GM11168 (cell line): ENCODE measurements around the gene RNF44.

ENCODE experiments used
- in situ Hi-C: fragments of 300-500 bp; cut with MboI; formaldehyde crosslinking; loops from one replicate; pipeline ENCODE4 v1.12.0; 2022; ENCODE audit warnings: low sequenced_read_pairs; ENCODE audit not compliant: unreplicated experiment

Gene RNF44

DNA sequence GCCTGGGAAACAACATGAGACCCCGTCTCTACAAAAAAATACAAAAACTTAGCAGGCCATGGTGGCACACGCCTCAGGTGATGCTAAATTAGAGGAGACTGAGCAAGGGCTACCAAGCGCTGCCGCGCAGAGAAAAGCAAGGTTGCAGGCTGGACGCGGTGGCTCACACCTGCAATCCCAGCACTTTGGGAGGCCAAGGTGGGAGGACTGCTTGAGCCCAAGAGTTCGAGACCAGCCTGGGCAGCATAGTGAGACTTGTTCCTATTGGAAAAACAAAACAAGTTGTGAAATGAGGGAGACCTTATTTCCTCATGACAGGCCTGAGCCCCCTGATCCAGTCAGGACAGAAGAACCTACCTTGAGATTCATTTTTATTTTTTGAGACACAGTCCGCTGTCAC is 11.5 kb downstream of the RNF44 start:
- in situ Hi-C loops, result no loop called here

DNA sequence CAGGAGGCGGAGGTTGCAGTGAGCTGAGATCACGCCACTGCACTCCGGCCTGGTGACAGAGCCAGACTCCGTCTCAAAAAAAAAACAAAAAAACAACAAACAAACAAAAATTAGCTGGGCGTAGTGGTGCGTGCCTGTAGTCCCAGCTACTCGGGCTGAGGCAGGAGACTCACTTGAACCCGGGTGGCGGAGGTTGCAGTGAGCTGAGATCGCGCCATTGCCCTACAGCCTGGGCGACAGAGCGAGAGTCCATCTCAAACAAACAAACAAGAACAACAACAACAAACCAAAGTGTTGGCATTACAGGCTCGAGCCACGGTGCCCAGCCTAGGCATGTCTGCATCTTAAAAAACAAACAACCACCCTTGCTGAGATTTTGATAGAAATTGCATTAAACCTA is 12.2 kb downstream of the RNF44 start:
- in situ Hi-C loops, result no loop called here

GRCh38 chr5:176524138-176524537 is 13.1 kb downstream of the RNF44 start:
- in situ Hi-C loops, result no loop called here

DNA sequence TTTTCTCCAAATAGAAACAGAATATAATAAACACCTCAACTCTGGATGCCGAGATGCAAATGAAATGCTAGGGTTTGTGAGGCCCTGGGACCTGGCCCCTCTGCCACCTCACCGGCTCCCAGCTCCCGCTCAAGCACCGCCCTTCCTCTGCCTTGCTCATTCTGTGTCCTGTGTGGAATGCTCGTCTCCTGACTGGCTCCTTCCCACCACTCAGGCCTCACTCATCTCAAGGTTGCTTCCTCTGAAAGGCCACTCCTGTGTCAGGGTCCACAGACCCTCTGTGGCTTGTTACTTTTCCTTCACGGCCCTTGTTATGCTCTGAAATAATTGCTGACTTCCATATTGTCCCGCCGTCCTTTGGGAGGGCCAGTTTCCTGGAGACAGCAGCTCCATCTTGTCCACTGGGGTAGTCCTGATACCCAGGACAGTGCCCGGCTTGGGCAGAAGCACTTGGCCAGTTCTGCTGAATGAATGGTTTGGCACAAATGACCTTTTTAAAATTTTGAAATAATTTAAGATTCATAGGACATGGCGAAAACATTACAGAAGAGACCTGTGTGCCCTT is 15.4 kb downstream of the RNF44 start:
- in situ Hi-C loops, result no loop called here

DNA sequence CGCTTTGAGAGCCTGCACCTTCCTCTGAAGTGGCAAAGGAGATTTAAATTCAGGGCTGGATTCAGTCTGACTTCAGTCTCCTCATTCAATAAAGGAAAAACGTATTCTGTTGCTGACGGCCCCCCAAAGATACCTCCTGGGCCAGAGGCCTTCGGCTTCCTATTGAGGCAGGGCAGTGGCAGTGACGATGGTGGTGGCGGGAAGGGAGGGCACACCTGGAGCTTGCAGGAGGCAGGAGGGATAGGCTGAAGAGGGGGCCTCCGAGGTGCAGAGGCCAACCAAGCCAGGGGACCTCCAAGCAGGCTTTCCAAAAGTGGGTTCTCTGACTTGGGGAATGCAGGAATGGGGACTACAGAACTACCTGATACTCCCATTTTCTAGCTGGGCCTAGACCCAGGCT is 15.9 kb downstream of the RNF44 start:
- in situ Hi-C loops, result no loop called here

DNA sequence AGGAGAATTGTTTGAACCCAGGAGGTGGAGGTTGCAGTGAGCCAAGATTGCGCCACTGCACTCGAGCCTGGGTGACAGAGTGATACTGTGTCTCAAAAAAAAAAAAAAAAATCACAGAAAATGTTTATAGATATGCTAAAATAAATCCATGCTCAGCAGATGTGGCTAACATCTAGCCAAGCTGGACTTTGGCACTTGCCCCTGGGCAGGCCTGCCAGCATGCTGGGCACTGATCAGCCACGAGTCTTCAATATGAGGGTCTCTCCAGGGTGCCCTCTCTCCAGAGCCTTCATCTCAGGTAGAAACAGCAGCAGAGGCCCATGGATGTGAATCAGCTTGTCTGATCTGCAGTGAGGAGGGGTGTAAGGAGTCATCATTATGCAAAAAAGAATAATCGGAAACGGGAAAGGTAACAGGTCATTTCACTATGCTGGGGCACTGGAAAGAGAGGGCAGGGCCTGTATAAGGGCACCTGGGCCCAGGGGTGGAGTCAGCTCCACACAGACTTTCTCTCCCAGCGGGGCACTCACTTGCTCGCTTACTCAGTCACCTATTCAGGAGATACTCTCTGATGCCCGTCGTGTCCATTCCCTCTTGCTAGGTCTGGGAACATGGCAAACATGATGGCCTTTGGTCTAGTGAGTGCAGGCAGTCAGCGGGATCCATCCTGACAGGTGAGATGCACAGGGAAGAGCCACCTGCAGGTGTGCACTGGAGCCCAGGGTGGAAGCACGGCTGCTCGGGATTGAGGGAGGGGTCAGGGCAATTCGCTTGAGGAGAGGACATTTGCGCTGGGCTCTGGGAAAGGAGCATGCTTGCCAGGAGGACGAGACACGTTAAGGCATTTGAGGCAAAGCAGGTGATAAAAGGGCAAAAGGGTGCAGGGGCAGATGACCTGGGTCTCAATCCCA is 17.1 kb downstream of the RNF44 start:
- in situ Hi-C loops, result no loop called here

GRCh38 chr5:176517053-176517661 is 20.0 kb downstream of the RNF44 start:
- in situ Hi-C loops, result no loop called here

- in situ Hi-C loops, result no loop called here
These were observed 21.8 kb downstream of the RNF44 start for GRCh38 chr5:176515396-176515795.

GRCh38 chr5:176514244-176514950 is 22.8 kb downstream of the RNF44 start:
- in situ Hi-C loops, result no loop called here

DNA sequence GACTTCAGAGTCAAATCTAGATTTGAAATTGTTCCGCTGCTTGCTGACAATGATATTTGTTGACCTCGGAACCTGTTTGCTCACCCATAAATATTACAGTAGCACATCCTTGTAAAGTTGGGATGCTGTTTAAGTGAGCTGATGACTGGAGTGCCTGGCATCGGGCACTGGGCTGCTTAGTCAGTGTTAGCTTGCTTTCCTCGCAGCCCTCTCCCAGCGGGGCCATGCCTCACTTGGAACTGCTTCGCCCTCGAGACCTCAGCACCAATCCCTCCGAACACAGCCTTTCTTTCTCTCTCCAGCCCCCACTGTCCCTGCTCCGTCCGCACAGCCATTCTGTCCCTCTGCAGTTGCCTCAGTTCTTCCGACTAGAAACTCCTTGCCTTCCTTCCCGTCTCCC is 23.4 kb downstream of the RNF44 start:
- in situ Hi-C loops, result no loop called here

GRCh38 chr5:176508603-176509002 is 28.6 kb downstream of the RNF44 start:
- in situ Hi-C loops, result no loop called here

- in situ Hi-C loops, result no loop called here
These were observed 29.3 kb downstream of the RNF44 start for GRCh38 chr5:176507911-176508310.

- in situ Hi-C loops, result no loop called here
These were observed 33.7 kb downstream of the RNF44 start for GRCh38 chr5:176503496-176503895.

GRCh38 chr5:176501333-176501732 is 35.9 kb downstream of the RNF44 start:
- in situ Hi-C loops, result no loop called here

DNA sequence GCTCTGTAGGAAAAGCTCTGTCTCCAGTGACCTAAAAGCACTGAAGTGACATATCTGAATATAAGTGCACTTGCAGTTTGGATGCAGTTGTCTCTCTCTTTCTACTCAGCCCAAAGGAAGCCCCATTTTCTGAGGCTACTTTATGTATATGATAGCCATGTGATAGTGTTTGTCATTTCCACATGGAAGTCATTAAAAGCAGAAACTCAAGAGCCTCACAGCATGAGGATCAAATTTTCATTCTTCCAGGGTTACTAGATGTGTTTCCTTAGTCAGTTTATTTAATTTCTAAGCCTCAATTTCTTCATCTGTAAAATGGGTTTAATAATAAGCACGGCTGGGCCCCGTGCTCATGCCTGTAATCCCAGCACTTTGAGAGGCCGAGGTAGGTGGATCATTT is 36.7 kb downstream of the RNF44 start:
- in situ Hi-C loops, result no loop called here

- in situ Hi-C loops, result no loop called here
These were observed 37.9 kb downstream of the RNF44 start for GRCh38 chr5:176499273-176499672.

DNA sequence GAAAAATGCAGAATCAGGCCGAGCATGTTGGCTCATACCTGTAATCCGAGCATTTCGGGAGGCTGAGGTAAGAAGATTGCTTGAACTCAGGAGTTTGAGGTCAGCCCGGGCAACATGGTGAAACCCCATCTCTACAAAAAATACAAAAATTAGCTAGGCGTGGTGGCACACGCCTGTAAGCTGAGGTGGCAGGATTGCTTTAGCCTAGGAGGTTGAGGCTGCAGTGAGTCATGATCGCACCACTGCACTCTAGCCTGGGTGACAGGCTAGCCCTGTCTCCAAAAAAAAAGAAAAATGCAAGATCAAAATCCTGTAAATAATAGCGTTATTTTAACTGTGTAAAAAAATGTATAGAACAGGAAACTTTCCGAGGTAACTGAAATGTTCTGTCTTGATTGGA is 39.4 kb downstream of the RNF44 start:
- in situ Hi-C loops, result no loop called here

- in situ Hi-C loops, result no loop called here
These were observed 44.8 kb downstream of the RNF44 start for GRCh38 chr5:176492431-176492830.

GRCh38 chr5:176491901-176492300 is 45.3 kb downstream of the RNF44 start:
- in situ Hi-C loops, result no loop called here

DNA sequence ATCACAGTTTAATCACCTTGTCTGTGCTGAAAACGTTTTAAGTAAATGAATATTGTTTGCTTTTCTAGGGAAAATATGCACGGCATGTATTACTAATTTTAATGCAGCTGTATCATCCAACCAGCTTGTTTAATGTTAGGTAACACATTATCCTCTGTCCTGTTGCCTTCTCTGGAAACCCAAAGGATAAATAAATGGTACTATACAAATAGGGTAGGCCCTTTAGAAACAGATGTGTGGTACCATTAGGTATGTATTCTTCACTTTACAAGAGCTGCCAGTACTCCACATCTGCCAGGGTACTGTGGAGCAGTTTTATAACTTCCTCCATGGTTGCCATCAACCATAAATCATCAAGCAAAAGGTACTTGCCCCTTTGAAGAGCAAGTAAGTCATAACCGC is 46.1 kb downstream of the RNF44 start:
- in situ Hi-C loops, result no loop called here

DNA sequence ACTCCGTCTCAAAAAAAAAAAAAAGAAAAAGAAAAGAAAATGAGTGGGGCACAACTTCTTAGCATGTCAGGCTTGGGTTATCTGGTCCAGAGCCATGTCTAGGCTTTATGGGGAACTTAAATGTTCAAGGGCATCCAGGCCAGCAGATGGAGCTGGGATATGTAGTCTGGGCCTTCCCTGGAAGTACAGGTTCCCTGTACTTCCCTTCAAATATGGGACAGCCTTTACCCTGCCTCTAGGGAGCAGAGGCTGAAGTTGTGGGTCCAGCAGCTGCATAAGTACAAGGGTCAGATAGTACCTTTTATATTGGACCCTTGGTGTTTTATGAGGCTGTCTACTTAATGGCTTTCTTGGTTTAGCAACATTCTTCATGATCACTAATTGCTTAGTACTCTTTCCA is 46.9 kb downstream of the RNF44 start:
- in situ Hi-C loops, result no loop called here
